HG02981 (cell line): ENCODE data around the gene CYB5R3.
A peak's percentile ranks its signal among the peaks of the same experiment; 100 is the strongest.
"Not testable (repeated sequence)": the region's sequence is repeated elsewhere in the genome, so short reads cannot be mapped to it uniquely, and the experiment has no call there.

Source experiments
- ATAC-seq: cut with Tn5 transposase; IDR thresholded peaks from one replicate; pipeline ENCODE4 v1.9.1; 2021; ENCODE audit warnings: mild to moderate bottlenecking, moderate library complexity; ENCODE audit not compliant: unreplicated experiment

Gene CYB5R3

DNA sequence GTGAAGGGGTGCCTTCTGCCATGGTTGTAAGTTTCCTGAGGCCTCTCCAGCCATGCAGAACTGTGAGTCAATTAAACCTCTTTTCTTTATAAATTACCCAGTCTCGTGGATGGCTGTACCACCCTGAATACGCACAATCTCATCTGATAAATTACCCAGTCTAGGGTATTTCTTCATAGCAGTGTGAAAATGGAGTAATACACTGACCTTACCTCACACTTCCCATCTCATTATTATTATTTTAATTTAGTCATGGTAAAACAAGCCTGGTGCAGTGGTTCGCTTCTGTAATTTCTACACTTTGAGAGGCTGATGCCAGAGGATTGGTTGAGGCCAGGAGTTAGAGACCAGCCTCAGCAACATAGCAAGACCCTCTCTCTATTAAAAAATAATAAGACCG, 30.5 kb upstream of the CYB5R3 start:
- no peak for ATAC-seq

DNA sequence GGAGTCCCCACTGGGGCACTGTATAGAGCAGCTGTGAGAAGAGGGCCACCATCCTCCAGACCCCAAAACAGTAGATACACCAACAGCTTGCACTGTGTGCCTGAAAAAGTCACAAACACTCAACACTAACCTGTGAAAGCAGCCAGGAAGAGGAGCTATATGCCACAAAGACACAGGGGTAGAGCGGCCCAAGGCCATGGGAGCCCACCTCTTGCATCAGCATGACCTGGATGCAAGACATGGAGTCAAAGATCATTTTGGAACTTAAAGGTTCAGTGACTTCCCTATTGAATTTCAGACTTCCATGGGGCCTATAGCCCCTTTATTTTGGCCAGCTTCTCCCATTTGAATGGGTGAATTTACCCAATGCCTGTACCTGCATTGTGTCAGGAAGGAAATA, 29.7 kb upstream of the CYB5R3 start:
- ATAC-seq: no peak

DNA sequence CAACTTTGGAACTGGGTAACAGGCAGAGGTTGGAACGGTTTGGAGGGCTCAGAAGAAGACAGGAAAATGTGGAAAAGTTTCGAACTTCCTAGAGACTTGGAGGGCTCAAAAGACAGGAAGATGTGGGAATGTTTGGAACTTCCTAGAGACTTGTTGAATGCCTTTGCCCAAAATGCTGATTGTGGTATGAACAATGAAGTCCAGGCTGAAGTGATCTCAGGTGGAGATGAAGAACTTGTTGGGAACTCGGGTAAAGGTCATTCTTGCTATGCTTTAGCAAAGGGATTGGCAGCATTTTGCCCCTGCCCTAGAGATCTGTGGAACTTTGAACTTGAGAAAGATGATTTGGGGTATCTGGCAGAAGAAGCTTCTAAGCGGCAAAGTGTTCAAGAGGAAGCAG, 28.7 kb upstream of the CYB5R3 start:
- not testable (repeated sequence) for ATAC-seq

DNA sequence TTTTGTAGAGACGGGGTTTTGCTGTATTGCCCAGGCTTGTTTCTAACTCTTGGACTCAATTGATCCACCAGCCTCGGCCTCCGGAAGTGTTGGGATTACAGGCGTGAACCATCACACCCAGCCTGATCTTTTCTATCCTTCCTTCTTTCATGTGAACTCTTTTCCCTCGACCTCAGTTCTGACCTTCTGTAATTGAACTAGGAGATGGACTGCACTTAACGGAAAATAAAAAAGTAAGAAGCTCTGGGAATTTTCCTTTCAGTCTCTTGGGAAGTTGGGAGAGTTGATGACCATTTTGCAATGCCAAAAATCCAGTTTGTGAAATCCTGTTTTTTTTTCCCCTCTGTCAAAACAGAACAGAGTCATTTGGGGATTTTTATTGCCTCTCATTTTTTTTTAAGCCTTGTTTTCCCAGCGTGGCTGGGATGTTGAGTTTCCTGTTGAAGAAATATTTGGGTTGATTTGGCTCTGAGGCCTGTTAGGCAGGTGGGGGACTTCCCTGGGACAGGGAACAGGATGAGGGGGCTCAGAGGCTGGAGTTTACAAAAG, 26.9 kb upstream of the CYB5R3 start:
- ATAC-seq: no peak

DNA sequence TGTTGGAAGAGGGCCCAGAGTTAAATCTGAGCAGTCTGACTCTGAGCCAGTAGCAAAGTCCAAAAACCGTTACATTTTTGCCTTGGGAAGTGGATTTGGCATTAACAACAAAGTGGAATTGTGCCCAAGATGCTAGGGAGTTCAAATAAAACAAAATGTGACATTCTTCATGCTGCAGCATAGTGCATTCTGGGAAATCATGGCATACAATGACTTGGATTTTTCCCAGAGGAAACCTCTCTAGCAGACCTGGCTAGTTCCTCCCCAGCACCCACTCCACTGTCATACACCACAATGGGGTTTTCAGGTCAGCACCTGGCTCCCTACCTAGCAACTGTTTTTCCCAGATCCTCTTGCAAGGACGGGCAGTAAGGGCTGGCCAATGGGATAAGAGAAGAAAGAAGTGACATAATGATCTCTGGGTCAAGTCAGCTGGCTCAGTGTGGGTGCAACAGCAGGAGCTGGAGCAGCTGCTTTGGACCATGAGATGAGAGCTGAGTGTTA, 24.8 kb upstream of the CYB5R3 start:
- no peak for ATAC-seq

DNA sequence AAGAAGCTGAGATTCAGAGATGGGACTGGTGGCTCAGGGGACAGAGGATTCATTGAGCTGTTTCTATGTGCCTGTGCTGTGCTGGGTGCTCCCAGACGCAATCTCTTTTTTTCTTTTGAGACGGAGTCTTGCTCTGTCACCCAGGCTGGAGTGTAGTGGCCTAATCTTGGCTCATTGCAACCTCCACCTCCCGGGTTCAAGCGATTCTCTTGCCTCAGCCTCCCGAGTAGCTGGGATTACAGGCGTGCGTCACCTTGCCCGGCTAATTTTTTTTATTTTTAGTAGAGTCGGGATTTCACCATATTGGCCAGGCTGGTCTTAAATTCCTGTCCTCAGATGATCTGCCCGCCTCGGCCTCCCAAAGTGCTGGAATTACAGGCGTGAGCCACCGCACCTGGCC, 23.9 kb upstream of the CYB5R3 start:
- ATAC-seq: not testable (repeated sequence)

DNA sequence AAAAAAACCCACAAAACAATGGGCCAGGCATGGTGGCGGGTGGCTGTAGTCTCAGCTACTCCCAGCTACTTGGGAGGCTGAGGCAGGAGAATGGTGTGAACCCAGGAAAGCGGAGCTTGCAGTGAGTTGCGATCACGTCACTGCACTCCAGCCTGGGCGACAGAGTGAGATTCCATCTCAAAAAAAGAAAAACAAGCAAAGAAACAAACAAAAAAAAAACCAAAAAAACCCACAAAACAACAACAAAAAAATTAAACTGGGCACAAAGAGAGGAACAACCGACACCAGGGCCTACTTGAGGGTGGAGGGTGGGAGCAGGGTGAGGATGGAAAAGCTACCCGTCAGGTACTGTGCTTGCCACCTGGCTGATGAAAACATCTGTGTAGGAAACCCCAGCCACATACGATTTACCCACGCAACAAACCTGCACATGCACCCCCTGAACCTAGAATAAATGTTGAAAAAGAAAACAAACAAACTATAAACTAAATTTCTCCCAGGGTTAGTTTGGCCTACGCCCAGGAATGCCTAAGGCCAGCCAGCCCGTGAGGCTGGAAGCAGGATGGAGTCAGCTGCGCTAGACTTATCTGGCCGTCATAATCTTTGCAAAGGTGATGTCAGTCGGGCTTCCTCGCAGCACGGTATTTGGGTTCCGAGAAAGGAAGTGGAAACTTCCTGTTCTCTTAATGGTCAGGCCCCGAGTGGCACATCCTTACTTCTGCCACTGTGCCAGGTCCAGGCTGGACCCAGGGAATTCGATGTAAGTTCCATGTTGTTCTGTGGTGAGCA, 21.9 kb upstream of the CYB5R3 start:
- ATAC-seq: no peak

DNA sequence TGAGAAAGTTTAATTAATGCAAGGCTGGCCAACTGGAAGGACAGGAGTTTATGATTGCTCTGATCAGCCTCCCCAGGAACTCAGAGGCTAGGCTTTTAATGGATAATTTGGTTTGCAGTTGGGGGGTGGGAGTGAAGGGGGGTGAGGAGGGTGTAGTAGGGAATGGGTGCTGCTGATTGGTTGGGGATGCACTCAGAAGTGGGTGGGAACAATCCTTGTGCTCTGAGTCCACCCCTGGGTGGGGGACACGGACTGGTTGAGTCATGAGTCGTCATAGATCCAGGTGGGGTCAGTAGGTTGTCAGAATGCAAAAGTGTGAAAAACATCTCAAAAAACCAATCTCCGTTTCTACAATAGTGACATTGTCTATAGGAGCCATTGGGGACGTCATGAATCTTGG, 20.9 kb upstream of the CYB5R3 start:
- no peak for ATAC-seq

DNA sequence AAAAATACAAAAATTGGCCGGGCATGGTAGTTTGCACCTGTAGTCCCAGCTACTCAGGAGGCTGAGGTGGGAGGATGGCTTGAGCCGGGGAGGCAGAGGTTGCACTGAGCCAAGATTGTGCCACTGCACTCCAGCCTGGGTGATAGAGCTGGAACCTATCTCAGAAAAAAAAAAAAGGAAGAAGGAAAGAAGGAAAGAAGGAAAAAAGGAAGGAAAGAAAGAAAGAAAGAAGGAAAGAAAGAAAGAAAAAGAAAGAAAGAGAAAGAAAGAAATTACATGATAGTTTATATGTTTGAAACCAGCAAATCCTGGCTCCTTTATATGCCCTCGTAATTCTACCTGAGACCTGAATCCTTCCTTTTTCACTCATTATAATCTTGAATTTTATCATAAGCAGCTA, 17.2 kb upstream of the CYB5R3 start:
- not testable (repeated sequence) for ATAC-seq

DNA sequence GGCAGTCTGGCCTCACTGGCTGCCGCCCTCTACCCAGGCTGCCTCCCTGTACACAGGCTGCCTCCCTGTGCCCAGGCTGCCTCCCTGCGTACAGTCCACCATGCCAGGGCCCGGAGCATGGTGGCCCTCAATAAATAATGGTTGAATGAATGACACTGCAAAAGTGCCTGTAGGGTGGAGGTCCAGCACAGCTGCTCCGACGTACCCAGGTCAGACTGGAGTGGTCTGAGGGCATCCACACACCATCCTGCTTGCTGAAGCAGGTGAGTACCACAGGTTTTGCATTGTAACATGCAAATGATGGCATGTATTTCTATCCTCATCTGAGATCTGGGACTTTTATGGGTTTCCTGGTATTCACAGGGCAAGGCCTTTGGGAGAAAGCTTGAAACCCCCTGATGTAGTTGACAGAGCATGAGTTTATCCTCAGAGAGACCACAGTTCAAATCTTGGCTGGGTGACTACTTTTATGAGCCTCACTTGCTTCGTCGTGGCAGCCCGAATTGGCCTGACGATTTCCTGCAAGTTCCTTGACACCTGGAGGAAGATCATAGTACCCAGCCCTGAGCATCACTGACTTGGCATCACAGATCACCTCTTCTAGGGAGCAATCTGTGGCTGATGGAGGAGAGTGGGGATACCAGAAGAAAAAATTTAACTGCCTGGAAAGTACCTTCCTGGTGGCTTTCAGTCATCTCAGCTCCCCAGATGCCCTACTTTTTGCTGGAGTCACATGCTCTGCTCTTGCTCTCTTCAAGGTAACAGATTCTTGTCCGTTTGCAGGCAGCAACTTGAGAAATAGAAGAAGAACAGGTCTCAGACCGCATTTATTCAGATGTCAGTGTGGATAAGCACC, 16.0 kb upstream of the CYB5R3 start:
- peak; percentile 43 for ATAC-seq

DNA sequence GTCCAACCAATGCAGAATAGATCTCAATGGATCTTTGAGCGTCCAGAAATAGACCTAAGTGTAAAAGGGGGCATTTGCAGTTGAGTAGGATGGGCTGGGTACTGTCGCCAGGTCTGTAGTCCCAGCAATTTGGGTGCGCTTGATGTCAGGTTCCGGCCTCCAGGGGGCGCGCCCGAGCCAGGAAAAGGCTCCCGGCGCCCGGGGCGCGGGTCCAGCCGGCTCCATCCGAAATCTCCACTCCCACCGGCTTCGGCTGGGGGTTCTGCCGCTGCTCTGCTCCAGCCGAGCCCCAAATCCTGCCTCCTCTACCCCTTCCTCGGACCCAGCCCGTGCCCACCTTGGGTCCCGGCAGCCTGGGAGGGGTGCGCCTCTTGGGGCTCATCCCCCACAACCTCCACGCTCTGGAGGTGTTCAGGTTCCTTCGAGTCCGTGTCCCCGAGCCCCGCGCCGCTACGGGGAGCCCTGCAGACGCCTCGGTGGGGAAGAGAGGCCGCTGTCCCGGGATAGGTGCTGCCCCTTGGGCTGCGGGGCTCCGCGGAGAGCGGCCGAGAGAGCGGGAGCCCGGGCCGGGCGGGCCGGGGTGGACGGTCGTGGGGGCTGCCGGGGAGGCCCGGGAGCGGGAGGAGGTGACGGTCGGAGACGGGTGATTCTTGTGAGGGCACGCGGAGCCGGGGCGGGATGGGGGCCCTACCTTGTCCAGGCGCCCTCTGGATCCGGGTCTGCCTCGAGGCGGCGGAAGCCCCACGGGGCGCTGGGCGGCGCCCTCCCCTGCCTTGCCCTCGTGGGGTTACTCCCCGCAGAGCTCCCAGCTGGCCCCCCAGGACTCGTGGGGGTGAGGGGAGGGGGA, 13.0 kb upstream of the CYB5R3 start:
- no peak for ATAC-seq

DNA sequence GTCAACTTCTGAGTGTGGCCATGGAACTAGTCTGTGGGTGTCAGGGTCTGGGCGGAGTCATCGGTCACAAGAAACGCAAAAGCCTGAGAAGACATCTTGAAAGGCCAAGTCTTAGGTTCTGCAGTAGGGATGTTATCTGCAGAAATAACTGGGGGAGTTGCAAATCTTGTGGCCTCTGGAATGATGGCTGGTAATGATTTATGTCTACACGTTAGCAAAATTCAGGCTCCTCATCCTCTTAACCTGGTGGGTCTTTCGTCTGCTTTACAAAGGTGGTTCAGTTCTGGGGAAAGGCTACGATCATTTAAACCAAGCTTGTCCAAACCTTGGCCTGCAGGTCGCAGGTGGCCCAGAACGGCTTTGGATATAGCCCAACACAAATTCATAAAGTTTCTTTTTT, 7.4 kb upstream of the CYB5R3 start:
- no peak for ATAC-seq

DNA sequence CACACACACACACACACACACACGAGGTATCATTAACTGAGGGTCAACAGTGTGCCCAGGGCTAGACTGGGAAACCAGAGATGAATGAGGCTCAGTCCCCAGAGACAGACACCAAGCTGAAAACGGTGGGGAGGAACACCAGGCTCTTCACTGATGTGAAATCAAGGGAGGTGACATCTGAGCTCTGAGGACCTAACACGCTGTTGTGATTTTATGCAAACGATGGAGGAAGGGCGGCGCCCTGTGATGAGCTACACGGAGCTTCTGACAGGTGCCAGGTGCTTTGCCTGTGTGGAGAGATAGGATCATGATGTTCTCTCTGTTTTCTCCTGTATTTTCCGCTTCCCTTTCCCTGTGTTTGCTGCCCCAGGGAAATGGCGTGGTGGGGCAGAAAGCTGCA, 6.5 kb upstream of the CYB5R3 start:
- ATAC-seq: no peak

DNA sequence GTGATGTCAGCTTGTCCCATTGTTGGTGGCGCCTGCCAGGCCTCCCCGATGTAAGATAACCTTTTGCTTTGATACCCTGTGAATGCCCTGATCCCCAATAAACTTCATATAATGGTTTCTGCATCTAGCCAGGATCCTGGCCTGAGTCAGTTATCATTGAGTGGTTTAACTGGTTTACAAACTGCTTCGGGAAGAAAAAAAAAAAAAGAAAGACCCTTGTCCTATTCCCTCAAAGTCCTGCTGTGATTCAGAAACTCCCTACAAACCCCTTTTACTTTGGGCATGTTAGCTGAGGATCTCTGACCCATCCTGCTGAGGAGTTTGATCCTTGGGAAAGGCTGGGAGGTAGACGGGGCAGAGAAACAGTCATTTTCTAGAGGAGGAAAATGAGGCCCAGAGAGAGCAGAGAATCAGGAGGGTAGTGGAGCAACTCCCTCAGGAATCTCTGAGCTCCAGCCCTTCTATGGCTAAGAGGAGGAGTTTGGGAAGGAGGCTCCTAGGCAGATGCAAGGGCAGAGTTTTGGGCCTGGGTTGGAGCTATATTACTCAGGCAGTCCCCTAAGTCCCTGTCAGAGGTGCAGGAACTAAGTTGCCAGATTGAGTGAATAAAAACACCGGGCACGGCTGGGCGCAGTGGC, 5.4 kb upstream of the CYB5R3 start:
- ATAC-seq: no peak

DNA sequence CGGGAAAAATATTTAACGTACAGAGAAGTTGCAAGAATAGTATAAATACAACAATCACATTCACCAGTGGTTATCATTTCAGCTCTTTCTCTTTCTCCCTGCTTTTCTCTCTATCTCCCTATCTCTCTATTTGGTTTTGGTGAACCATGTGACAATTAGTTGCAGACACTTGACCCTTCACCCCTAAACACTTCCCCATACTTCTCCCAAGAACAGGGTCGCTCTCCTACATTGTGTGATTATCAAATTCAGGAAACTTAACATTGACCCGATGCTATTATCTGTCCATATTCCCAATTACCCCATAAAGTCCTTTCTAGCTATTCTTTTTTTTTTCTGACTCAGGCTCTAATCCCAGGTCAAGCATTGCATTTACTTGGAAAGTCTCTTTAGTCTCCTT, 4.8 kb upstream of the CYB5R3 start:
- no peak for ATAC-seq

DNA sequence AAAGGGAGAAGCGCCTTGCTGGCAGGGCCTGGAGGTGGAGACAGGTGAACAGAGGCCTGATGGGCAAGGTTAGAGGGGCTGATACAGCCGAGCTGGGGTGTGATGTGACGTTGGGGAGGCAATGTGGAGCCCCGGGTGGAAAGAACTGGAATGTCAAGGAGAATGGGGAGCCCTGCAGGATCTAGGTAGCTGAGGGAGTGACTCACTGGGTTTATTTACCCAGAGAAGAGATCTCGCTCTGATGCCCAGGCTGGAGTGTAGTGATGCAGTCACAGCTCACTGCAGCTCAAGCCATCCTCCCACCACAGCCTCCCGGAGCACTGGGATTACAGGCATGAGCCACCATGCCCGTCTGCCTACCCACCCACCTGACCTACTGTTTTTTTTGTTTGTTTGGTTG, 1.9 kb upstream of the CYB5R3 start:
- no peak for ATAC-seq

DNA sequence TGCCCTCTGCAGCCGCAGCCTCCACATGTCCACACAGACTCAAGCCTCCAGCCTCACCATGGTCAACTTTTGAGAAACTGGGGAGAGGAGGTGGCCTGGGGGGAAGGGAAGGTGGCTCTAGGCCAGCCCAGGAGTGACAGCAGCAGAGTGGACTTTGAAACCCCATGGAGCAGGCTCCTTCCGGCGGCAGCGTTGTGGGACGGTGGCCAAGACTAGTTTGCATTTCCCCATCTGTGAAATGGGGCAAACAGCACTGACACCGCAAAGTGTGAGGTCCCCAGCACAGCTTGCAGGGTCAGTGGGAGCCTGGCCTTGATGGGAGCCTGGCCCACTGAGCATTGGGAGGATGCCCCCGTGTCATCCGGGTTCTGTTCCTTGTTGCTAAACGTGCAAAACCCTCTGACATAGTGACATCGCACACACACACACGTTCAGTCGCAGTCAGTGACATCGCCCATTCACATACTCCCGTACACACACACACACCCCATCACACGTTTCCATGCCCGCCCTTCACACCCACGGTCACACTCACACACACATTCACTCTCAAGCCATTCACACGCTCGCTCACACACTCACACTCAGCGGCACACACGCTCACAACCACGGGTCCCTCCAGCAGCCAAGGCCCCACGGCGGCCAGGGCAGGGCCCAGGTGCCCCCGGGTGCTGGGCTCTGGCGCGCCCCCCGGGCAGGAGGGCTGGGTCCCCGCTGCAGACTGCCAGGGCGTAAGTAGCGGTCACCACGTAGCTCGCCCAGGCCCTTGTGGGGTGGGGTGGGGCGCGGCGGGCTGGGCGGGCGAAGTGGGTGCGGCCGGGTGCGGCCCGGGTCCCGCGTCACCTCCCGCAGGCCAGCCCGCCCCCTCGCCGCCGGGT, 585 bp downstream of the CYB5R3 start:
- ATAC-seq: peak; percentile 29

DNA sequence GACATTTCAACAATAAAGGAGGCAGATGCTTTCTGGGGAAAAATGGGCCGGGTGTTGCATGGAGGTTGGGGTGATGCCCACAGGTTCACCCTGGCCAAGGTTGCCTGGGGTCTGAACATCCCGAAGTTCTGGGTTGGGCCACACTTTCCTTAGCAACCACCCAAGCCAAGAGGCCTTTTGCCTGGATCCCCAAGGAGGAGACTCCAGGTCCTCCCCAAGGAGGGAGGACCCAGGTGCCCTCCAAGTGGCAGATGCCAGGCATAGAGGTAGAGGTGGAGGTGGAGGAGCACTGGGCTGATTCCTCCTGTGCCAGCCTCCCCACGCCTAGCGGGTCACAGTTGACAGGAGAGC, 1.2 kb downstream of the CYB5R3 start:
- no peak for ATAC-seq
